Esophagus squamous epithelium (tissue), 4 donors: Measurements from ENCODE around the gene ALCAM.

Experiments
- CTCF ChIP-seq, 6 experiments: fragments of 450-650 bp in 4 of 6; fragments of 200-600 bp in 2 of 6; sonication (generic) in 2 of 6; IDR thresholded peaks; one replicate each; pipeline ENCODE4 v1.5.1; 2016 to 2019; ENCODE audit warnings: antibody characterized with exemption in 6 of 6, mild to moderate bottlenecking in 4 of 6, moderate library complexity in 4 of 6
- POLR2A ChIP-seq, 4 donors: fragments of 450-650 bp; IDR thresholded peaks; one replicate each; pipeline ENCODE4 v1.6.1; 2017; ENCODE audit warnings: antibody characterized with exemption in 4 of 4, mild to moderate bottlenecking in 4 of 4, moderate library complexity in 3 of 4

GRCh38 chr3:105582015-105582414 lies 215.3 kb downstream of the ALCAM start:
- TF ChIP-seq CTCF (IDR thresholded peaks at IDR 0.05) (no peak), POLR2A (IDR thresholded peaks at IDR 0.05) (no peak)
